Neural cell (in vitro differentiated cells): ENCODE measurements around the gene XRCC3. TPM values are rescaled to one million over a fixed set of nuclear protein-coding genes. Genes with fewer than 3 reads are reported as not detected.

Source experiments
- H2AFZ ChIP-seq: fragments of 200-600, 300-800 bp; sonication (generic), shearing (Covaris generic); 2 replicates; pipeline ENCODE4 v1.6.0; 2014; ENCODE audit warnings: low read depth, mild to moderate bottlenecking, antibody characterized with exemption, low read length, moderate library complexity
- H3F3A ChIP-seq: fragments of 200-600 bp; shearing (Covaris generic); 2 replicates; pipeline ENCODE4 v1.6.1; 2016; ENCODE audit warnings: mild to moderate bottlenecking, moderate library complexity, mixed read lengths, antibody characterized with exemption, low read length; ENCODE audit not compliant: insufficient read depth, poor library complexity, severe bottlenecking
- H3K27ac ChIP-seq: fragments of 200-600, 300-800 bp; sonication (generic), shearing (Covaris generic); 2 replicates; pipeline ENCODE4 v1.5.1; 2014; ENCODE audit warnings: mild to moderate bottlenecking, low read length, moderate library complexity
- H3K27me3 ChIP-seq: fragments of 300-800, 200-600 bp; sonication (generic), shearing (Covaris generic); 2 replicates; pipeline ENCODE4 v1.6.0; 2014; ENCODE audit warnings: mild to moderate bottlenecking, low read depth, low read length, moderate library complexity; ENCODE audit not compliant: insufficient read depth
- H3K36me3 ChIP-seq: fragments of 300-800, 200-600 bp; sonication (generic), shearing (Covaris generic); 2 replicates; pipeline ENCODE4 v1.5.1; 2014; ENCODE audit warnings: mild to moderate bottlenecking, antibody characterized with exemption, low read length, moderate library complexity; ENCODE audit not compliant: insufficient read depth
- H3K4me2 ChIP-seq: fragments of 300-800, 200-600 bp; sonication (generic), shearing (Covaris generic); 2 replicates; pipeline ENCODE4 v1.6.0; 2014; ENCODE audit warnings: mild to moderate bottlenecking, low read length
- H3K4me3 ChIP-seq: fragments of 300-800, 200-600 bp; sonication (generic), shearing (Covaris generic); 2 replicates; pipeline ENCODE4 v1.5.1; 2014; ENCODE audit warnings: mild to moderate bottlenecking, low read length, moderate library complexity
- H3K79me2 ChIP-seq: fragments of 200-600 bp; shearing (Covaris generic); replicated peaks from 2 replicates; pipeline ENCODE4 v1.6.0; 2014; ENCODE audit warnings: mild to moderate bottlenecking, low read length, moderate library complexity; ENCODE audit not compliant: insufficient read depth
- H3K9ac ChIP-seq: fragments of 300-800, 200-600 bp; sonication (generic), shearing (Covaris generic); 2 replicates; pipeline ENCODE4 v1.6.1; 2016; ENCODE audit warnings: mild to moderate bottlenecking, low read length, mixed read lengths
- H3K9me2 ChIP-seq: fragments of 200-600 bp; shearing (Covaris generic); 2 replicates; pipeline ENCODE4 v1.6.1; 2016; ENCODE audit warnings: mild to moderate bottlenecking, low read length, mixed read lengths; ENCODE audit not compliant: insufficient read depth
- H3K9me3 ChIP-seq: fragments of 200-600, 300-800 bp; sonication (generic), shearing (Covaris generic); 2 replicates; pipeline ENCODE4 v1.6.1; 2016; ENCODE audit warnings: mild to moderate bottlenecking, mixed run types, low read length, moderate library complexity, mixed read lengths
- H4K20me1 ChIP-seq: fragments of 200-600 bp; shearing (Covaris generic); 2 replicates; pipeline ENCODE4 v1.6.1; 2016; ENCODE audit warnings: mild to moderate bottlenecking, mixed run types; ENCODE audit not compliant: insufficient read depth
- CTCF ChIP-seq: fragments of 450-650 bp; IDR thresholded peaks from 2 replicates; pipeline ENCODE4 v1.5.1; 2014; ENCODE audit warnings: antibody characterized with exemption, mild to moderate bottlenecking, moderate library complexity; ENCODE audit not compliant: poor library complexity, severe bottlenecking
- EP300 ChIP-seq: fragments of 450-650 bp; conservative IDR thresholded peaks from 2 replicates; pipeline ENCODE4 v1.6.1; 2014; ENCODE audit warnings: antibody characterized with exemption, mild to moderate bottlenecking, moderate library complexity; ENCODE audit not compliant: poor library complexity, severe bottlenecking
- EZH2 ChIP-seq: fragments of 200-600, 300-800 bp; shearing (Covaris generic), sonication (generic); IDR thresholded peaks from 2 replicates; pipeline ENCODE4 v1.6.1; 2014; ENCODE audit warnings: antibody characterized with exemption, low read length, borderline replicate concordance, mild to moderate bottlenecking; ENCODE audit not compliant: insufficient read depth, poor library complexity, severe bottlenecking
- MXI1 ChIP-seq: fragments of 450-650 bp; conservative IDR thresholded peaks from 2 replicates; pipeline ENCODE4 v1.6.1; 2014; ENCODE audit warnings: antibody characterized with exemption, mild to moderate bottlenecking; ENCODE audit not compliant: poor library complexity, severe bottlenecking
- POLR2AphosphoS5 ChIP-seq: IDR thresholded peaks from 2 replicates; pipeline ENCODE4 v1.6.1; 2012
- RAD21 ChIP-seq: fragments of 450-650 bp; conservative IDR thresholded peaks from 2 replicates; pipeline ENCODE4 v1.6.1; 2014; ENCODE audit warnings: antibody characterized with exemption, mild to moderate bottlenecking, moderate library complexity
- REST ChIP-seq: IDR thresholded peaks from 2 replicates; pipeline ENCODE4 v1.6.1; 2012; ENCODE audit warnings: borderline replicate concordance
- SMC3 ChIP-seq: fragments of 450-650 bp; conservative IDR thresholded peaks from 2 replicates; pipeline ENCODE4 v1.6.1; 2014; ENCODE audit warnings: antibody characterized with exemption, mild to moderate bottlenecking, moderate library complexity; ENCODE audit not compliant: poor library complexity
- TAF1 ChIP-seq: IDR thresholded peaks from 2 replicates; pipeline ENCODE4 v1.6.1; 2012; ENCODE audit warnings: low read depth
- polyA plus RNA-seq: library from polyadenylated mRNA; depleted of rRNA; stranded (reverse); fragments of >200 nt; gene quantifications from 2 replicates; pipeline ENCODE4 v1.2.3, GENCODE V29; 2014

Gene XRCC3
- polyA plus RNA-seq, 1 donor from 2014 or later, result 14.6 TPM

DNA sequence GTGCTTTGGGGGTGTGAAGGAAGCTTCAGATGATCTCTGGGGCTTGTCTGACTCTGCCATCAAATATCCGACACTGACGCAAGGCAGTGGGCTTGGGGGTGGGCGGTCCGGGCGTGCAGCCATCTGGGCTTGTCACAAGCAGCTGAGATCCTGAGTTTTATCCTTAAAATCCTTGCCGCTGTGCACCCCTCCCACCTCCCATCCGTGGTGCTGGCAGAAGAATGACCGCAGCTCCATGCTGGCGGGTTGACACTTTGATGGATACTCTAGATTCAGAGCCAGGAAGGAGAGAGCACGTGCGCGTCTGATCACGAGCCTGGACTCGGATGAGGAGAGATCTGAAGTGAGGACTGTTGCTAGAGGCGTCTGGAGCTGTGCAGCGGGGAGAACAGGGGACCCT lies 3.3 kb upstream of the XRCC3 start:
- TF ChIP-seq SMC3, result no peak
- TF ChIP-seq MXI1, result no peak
- Histone ChIP-seq H3K36me3 (no peaks in the 10 kb centered on the region), H3K4me3 (no peak overlapping the region), H3K9me2 (no peaks in the 10 kb centered on the region), H3K9ac (no peak overlapping the region), H2AFZ (no peak overlapping the region), H3K27me3 (no peaks in the 10 kb centered on the region), H3K27ac (no peak overlapping the region), H3K9me3 (no peaks in the 10 kb centered on the region), H3K4me2 (no peak overlapping the region), H3K79me2 (peaks cover 55% of the 10 kb centered on the region), H4K20me1 (peaks cover 5% of the 10 kb centered on the region), H3F3A (no peaks in the 10 kb centered on the region)

GRCh38 chr14:103716899-103717411 lies 1.7 kb upstream of the XRCC3 start:
- no peak overlapping the region for H3K27ac ChIP-seq
- peaks cover 5% of the 10 kb centered on the region for H4K20me1 ChIP-seq
- H3F3A ChIP-seq, result no peaks in the 10 kb centered on the region
- peak overlapping the region; percentile 89 for H3K4me3 ChIP-seq
- H3K9me2 ChIP-seq, result no peaks in the 10 kb centered on the region
- peaks cover 45% of the 10 kb centered on the region for H3K79me2 ChIP-seq
- no peaks in the 10 kb centered on the region for H3K27me3 ChIP-seq
- H3K4me2 ChIP-seq, result peak overlapping the region; percentile 72
- no peaks in the 10 kb centered on the region for H3K36me3 ChIP-seq
- no peak for TF ChIP-seq RAD21
- no peak for TF ChIP-seq POLR2AphosphoS5
- TF ChIP-seq MXI1, result no peak
- no peak for TF ChIP-seq CTCF
- no peak for TF ChIP-seq REST
- no peak for TF ChIP-seq EP300
- TF ChIP-seq SMC3, result no peak
- TF ChIP-seq EZH2, result no peak
- no peak for TF ChIP-seq TAF1
- H3K9ac ChIP-seq, result no peak overlapping the region
- H3K9me3 ChIP-seq, result no peaks in the 10 kb centered on the region
- H2AFZ ChIP-seq, result no peak overlapping the region
